Measurements from ENCODE around the gene TMEM138. TPM values are rescaled to one million over a fixed set of nuclear protein-coding genes. Genes with fewer than 3 reads are reported as not detected.
"Not testable (repeated sequence)": the region's sequence is repeated elsewhere in the genome, so short reads cannot be mapped to it uniquely, and the experiment has no call there.

TMEM138 gene
- total RNA-seq, 1 donor, result 38.5 TPM

DNA sequence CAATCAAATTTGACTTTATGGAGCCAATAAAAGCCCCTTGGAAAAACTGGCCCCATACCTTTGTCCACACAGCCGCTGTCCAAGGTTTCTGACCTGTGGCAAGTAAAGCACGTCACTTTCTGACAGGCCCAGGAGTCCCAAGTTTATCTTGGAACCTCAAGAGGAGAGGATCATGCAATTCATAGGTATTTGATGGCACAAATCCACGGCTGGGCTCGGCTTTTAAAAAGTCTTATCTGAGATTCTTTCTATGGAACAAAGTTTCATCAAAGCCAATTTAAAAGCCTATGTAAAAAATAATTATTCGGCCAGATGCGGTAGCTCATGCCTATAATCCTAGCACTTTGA lies 13.6 kb downstream of the TMEM138 start:
- peak; percentile 95 for DNase-seq (ENCODE audit: low read depth)
- TF ChIP-seq, protein P1, sequence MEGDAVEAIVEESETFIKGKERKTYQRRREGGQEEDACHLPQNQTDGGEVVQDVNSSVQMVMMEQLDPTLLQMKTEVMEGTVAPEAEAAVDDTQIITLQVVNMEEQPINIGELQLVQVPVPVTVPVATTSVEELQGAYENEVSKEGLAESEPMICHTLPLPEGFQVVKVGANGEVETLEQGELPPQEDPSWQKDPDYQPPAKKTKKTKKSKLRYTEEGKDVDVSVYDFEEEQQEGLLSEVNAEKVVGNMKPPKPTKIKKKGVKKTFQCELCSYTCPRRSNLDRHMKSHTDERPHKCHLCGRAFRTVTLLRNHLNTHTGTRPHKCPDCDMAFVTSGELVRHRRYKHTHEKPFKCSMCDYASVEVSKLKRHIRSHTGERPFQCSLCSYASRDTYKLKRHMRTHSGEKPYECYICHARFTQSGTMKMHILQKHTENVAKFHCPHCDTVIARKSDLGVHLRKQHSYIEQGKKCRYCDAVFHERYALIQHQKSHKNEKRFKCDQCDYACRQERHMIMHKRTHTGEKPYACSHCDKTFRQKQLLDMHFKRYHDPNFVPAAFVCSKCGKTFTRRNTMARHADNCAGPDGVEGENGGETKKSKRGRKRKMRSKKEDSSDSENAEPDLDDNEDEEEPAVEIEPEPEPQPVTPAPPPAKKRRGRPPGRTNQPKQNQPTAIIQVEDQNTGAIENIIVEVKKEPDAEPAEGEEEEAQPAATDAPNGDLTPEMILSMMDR (IDR thresholded peaks at IDR 0.05; ENCODE audit: insufficient read depth, low read length), result no peak

DNA sequence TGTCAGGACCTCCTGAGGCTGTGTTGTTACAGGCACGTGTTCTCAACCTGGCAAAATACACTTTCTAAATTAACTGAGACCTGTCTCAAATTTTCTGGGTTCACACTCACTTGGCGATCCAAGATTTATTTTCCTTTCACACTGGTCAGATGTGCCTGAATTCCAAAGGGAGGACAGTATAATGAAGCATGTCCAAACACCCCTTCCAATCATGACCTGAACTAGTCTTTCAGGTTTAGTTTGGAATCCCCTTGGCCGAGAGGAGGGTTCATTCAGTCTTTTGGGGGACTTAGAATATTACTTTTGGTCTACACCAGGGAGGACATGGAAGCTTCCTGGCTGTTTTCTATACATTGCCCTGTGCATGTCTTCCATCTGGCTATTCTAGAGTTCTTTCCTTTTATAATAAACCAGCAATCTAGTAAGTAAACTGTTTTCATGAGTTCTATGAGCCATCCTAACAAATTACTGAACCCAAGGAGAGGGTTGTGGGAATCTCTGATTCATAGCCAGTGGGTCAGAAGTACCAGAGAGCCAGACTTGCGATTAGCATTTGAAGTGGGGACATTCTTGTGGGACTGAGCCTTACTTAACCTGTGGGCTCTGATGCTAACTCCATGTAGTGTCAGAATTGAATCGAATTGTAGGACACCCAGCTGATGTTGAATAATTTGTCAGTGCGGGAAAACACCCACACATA lies 15.4 kb downstream of the TMEM138 start:
- DNase-seq (ENCODE audit: low read depth), result peak; percentile 32
- no peak overlapping the region for H3K4me3 ChIP-seq (ENCODE audit: low read depth, low read length)
- TF ChIP-seq, protein P1 (IDR thresholded peaks at IDR 0.05; ENCODE audit: insufficient read depth, low read length), result no peak

More for the DNA sequence above, 13.6 kb downstream of the TMEM138 start:
- H3K4me3 ChIP-seq (ENCODE audit: low read depth, low read length), result no peak overlapping the region

DNA sequence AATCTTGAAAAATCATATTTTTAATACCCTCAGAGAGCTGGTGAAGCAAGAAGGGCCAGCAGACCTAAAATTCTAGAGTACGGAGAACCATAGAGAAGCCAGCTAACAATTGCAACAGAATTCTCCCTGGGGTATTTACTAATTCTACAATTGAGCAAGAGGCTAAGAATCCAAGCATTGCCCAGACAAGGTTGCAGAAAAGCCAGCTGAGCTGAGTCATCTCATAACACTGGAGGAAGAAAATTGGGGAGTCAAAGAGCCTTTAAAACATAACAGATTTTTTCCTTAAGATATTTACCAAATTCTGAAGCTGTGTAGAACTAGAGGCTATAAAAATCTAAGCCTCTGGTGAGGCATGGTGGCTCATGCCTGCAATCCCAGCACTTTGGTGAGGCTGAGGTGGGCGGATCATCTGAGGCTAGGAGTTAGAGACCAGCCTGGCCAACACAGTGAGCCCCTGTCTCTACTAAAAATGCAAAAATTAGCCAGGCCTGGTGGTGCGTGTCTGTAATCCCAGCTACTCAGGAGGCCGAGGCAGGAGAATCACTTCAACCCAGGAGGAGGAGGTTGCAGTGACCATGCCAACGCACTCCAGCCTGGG lies 16.6 kb downstream of the TMEM138 start:
- peak; percentile 99 for DNase-seq (ENCODE audit: low read depth)
- H3K4me3 ChIP-seq (ENCODE audit: low read depth, low read length), result no peak overlapping the region
- TF ChIP-seq, protein P1 (IDR thresholded peaks at IDR 0.05; ENCODE audit: insufficient read depth, low read length), result no peak

GRCh38 chr11:61380884-61381283 lies 18.7 kb downstream of the TMEM138 start:
- no peak for DNase-seq (ENCODE audit: low read depth)
- TF ChIP-seq, protein P1 (IDR thresholded peaks at IDR 0.05; ENCODE audit: insufficient read depth, low read length), result no peak
- no peak overlapping the region for H3K4me3 ChIP-seq (ENCODE audit: low read depth, low read length)

DNA sequence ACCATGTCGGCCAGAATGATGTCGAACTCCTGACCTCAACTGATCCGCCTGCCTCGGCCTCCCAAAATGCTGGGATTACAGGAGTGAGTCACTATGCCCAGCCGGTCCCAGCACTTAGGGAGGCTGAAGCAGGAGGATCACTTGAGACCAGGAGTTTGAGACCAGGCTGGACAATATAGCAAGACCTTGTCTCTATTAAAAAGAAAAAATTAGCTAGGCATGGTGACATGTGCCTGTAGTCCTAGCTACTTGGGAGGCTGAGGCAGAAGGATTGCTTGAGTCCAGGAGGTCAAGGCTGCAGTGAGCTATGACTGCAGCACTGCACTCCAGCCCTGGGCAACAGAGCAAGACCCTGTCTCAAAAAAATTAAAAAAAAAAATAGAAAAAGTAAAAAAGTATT lies 21.7 kb downstream of the TMEM138 start:
- H3K4me3 ChIP-seq (ENCODE audit: low read depth, low read length); DNase-seq (ENCODE audit: low read depth): not testable (repeated sequence)

DNA sequence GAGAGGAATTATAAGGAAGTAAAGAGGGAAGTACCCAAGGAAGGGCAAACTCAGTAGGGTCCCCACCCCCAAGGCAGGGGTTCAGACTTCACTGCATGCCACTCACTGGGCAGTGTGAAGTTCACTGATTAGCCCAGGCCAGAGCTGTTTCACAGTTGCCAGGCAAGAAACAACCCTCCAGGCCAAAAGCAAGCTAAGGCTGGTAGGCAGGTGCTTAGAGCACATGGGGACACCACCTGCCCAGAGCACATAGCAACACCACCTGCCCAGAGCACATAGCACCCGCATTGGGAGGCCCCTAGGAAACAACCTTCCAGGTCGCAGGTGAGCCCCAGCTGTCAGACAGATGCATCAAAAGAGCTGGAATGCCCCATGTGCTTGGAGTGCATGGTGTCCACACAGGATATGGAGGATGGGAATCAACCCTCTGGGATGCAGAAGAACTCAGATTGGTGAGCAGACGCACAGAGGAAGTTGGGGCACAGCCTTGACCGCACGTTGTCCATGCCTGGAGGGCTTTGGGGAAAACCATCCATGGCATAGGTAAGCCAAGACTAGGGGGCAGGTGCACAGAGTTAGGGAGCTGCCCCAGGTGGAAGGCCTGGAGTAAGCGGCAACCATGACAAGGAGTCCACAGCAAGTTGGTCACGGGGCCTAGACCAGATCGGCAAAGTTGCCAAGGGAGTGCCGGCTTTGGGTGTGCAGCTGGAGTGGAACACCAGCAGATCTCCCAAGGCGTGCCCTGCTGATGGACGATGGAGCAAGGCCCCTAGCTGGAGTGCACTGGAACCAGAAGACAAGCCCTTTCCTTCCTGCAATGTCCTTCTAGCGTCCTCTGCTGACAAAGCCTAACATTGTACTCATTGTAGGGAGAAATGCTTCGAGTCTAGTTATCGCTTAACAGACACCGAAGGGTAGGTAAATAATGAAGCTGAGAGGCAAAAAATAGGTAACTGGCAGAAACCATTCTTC lies 22.4 kb downstream of the TMEM138 start:
- no peak overlapping the region for H3K4me3 ChIP-seq (ENCODE audit: low read depth, low read length)
- DNase-seq (ENCODE audit: low read depth), result peak; percentile 70
- TF ChIP-seq, protein P1 (IDR thresholded peaks at IDR 0.05; ENCODE audit: insufficient read depth, low read length), result peak; percentile 68

DNA sequence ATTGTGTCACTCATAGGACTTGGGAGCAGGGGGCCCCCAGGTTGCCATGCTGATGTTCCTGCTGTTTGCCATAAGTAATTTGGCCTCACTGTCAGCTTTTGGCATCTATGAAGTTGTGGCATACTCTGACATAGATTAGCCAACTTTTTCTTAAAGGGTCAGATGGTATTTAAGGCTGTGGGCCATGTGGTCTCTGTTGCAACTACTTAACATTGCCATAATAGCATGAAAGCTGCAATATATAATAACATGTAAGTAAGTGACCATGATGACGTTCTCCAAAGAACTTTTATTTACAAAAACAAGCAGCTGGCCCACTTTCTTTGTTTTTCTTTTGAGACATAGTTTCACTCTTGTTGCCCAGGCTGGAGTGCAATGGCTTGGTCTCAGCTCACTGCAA lies 28.0 kb downstream of the TMEM138 start:
- TF ChIP-seq, protein P1 (IDR thresholded peaks at IDR 0.05; ENCODE audit: insufficient read depth, low read length), result no peak
- no peak for DNase-seq (ENCODE audit: low read depth)
- H3K4me3 ChIP-seq (ENCODE audit: low read depth, low read length), result no peak overlapping the region

Measured in fibroblast of the aortic adventitia (primary cell).